Neural cell (in vitro differentiated cells): Measurements from ENCODE around the gene COA3.

ENCODE experiments used
- CTCF ChIP-seq: fragments of 450-650 bp; IDR thresholded peaks from 2 replicates; pipeline ENCODE4 v1.5.1; 2014; ENCODE audit warnings: antibody characterized with exemption, mild to moderate bottlenecking, moderate library complexity; ENCODE audit not compliant: poor library complexity, severe bottlenecking
- EZH2 ChIP-seq: fragments of 200-600, 300-800 bp; shearing (Covaris generic), sonication (generic); IDR thresholded peaks from 2 replicates; pipeline ENCODE4 v1.6.1; 2014; ENCODE audit warnings: antibody characterized with exemption, low read length, borderline replicate concordance, mild to moderate bottlenecking; ENCODE audit not compliant: insufficient read depth, poor library complexity, severe bottlenecking
- MXI1 ChIP-seq: fragments of 450-650 bp; conservative IDR thresholded peaks from 2 replicates; pipeline ENCODE4 v1.6.1; 2014; ENCODE audit warnings: antibody characterized with exemption, mild to moderate bottlenecking; ENCODE audit not compliant: poor library complexity, severe bottlenecking
- POLR2AphosphoS5 ChIP-seq: IDR thresholded peaks from 2 replicates; pipeline ENCODE4 v1.6.1; 2012
- RAD21 ChIP-seq: fragments of 450-650 bp; conservative IDR thresholded peaks from 2 replicates; pipeline ENCODE4 v1.6.1; 2014; ENCODE audit warnings: antibody characterized with exemption, mild to moderate bottlenecking, moderate library complexity

DNA sequence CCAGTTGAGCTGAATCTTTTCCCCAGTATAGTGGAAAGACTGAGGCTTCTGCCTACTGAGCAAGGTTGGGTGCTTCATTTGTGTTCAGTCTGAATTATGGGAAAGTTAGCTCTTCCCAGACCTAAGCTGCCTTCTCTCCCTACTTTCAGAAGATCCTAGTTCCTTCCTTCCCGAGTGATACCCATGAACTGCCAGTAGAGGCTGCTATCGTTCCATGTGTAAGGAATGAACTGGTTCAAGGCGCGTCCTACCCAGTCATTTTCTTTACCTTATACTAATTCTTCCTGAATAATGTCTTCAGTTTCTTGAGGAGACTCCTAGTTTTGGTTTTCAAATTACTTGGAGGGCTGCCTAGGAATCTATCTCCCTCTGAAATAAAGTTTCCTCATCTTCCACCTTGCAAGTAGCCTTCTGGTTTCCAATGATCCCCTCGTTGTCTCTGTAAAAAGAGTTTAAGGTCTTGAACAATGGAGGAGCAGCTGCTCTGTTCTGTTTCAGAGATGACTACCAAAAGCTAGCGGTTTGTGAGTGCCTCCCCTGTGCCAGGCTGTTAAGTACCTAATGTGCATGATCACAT, 44.9 kb upstream of the COA3 start:
- TF ChIP-seq CTCF (peak; percentile 92), POLR2AphosphoS5 (no peak), RAD21 (peak; percentile 90), EZH2 (no peak), MXI1 (no peak)
